GM18505 (cell line): ENCODE results near the gene CIAO2A.
"Not testable (repeated sequence)": the region's sequence is repeated elsewhere in the genome, so short reads cannot be mapped to it uniquely, and the experiment has no call there.

Source experiments
- ATAC-seq: cut with Tn5 transposase; IDR thresholded peaks from one replicate; pipeline ENCODE4 v1.9.1; 2021; ENCODE audit not compliant: unreplicated experiment
- POLR2A ChIP-seq: IDR thresholded peaks from 4 replicates; pipeline ENCODE4 v1.6.1; 2011; ENCODE audit warnings: borderline replicate concordance; ENCODE audit not compliant: insufficient read depth, insufficient read length; ENCODE audit errors: extremely low read depth

The CIAO2A gene

GRCh38 chr15:64099379-64099778, 5.7 kb upstream of the CIAO2A start:
- TF ChIP-seq POLR2A = no peak
- ATAC-seq = no peak

DNA sequence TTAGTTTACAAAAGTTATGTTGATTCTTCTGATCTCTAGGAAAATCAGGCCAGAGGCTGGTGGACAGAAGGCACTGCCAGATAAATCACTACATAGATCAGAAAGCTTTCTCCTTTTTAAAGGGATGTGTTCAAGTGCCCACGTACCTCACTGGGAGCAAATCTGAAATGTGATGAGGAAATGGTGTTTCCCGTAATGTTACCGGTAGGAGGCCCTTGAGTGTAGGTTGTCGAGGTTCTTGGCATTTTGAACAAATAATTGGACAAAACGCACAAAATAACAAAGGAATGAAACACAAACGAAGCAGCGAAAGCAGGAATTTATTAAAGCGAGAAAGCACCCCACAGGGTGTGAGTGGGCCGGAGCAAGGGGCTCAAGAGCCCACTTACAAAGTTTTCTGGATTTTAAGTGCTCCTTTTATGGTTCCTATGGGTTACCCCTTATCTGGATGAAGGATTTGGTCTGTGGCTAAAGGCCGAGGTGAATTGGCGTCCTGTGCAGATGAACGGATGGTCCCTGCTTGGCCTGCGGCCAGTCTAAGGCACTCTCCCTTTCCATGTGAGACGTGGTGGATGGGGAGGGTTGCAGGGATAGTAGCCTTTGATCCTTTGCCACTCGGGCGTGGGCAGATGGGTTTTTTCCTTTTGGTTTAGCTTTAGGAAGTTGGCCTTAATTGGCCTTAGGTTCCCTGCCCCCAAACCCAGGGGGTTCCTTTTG, 3.2 kb upstream of the CIAO2A start:
- TF ChIP-seq POLR2A = no peak
- no peak for ATAC-seq

DNA sequence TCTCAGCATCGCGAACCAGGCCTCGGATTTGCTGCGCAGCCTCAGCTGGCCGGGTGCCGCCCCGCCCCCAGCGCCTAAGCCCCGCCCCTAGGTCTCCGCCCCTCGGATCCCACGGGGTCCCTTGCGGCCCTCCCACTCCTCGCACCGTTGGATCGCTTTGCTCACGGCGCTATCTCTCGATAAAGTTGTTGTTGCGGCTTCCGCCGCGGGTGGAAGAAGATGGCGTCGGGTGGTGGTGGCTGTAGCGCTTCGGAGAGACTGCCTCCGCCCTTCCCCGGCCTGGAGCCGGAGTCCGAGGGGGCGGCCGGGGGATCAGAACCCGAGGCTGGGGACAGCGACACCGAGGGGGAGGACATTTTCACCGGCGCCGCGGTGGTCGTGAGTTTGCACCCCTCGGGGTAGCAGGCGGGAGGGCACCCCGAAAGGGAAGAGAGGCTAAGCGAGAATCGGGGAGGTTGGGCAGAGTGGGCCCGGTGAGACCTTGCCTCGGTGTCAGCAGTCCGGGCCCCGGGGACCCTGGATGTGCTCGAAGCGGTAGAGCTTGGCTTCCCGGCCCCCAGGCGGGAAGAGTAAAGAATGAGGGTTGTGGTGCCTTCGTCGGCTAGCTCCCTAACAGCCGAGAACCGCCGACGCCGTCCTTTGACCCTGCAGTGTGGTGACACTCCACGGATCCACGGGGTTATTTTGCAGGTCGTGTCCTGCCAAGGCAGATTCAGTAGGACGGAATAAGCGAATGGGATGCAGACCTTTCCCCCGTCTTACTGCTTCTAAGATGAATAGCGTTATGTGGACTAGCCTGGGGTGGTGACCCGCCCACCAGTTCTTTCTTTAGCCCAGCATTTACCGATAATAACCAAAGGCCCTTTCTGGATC, 2.4 kb upstream of the CIAO2A start, which contains the start of gene SNX1:
TSS of gene SNX1 (plus strand) at position 188 of the 873 bp plus-strand sequence. CDS start at position 220, 32 bp downstream.
- TF ChIP-seq POLR2A = peak; percentile 94
- ATAC-seq = peak; percentile 49

- no peak for ATAC-seq
- no peak for TF ChIP-seq POLR2A
These were observed 1.8 kb upstream of the CIAO2A start for GRCh38 chr15:64095431-64095794.

- no peak for TF ChIP-seq POLR2A
- no peak for ATAC-seq
These were observed 593 bp downstream of the CIAO2A start for GRCh38 chr15:64092864-64093626.

DNA sequence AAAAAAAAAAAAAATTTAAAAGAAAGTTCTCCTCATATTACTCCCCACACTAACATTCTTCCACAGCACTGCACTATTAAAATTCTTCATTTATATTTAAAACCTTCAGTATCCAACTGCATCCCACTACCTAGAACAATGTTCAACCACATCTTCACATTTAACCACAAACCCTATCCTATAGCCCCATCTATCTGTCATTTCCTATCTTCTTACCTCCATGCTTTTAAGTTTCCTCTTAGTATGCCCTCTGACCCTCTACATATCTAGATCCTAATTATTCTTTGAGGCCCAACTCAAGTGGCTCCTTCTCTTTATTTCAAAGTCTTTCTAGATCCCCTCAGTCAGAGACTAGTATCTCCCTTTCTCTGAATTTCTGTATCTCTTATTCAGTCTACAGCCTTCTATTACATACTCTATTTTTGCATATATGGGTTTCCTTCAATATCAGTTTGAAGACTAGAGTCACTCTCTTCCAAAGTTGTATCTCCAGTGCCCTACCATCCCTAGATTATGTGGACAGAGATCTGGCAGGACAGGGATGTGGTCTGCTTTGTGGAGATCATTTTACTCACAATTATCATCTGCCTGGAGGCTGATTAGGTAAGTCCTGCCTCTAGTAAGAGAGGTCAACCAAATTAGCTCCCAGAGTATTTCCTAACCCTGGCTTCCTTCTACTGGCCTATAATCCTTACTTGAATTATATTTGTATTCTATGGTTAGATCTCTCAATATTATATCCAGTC, 1.4 kb downstream of the CIAO2A start:
- ATAC-seq = no peak
- no peak for TF ChIP-seq POLR2A

DNA sequence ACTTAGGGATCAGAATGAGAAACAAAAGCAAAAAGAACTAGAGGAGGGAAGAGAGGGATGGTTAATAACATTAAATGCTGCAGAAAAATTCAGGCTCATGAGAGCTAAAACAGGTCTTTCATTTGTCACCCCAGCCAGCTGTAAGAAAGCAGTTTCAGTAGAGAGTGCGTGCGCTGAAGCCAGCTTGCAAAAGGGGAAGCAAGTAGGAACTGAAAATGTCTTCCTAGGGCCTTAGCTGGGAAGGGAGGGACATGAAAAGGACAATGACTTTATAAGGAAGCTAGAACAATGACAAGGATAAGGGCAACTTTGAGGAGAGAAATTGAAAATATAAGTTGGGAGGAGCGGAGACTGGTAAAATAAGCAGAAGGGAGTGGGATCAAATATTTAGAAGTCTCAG, 3.1 kb downstream of the CIAO2A start:
- ATAC-seq = no peak
- no peak for TF ChIP-seq POLR2A

DNA sequence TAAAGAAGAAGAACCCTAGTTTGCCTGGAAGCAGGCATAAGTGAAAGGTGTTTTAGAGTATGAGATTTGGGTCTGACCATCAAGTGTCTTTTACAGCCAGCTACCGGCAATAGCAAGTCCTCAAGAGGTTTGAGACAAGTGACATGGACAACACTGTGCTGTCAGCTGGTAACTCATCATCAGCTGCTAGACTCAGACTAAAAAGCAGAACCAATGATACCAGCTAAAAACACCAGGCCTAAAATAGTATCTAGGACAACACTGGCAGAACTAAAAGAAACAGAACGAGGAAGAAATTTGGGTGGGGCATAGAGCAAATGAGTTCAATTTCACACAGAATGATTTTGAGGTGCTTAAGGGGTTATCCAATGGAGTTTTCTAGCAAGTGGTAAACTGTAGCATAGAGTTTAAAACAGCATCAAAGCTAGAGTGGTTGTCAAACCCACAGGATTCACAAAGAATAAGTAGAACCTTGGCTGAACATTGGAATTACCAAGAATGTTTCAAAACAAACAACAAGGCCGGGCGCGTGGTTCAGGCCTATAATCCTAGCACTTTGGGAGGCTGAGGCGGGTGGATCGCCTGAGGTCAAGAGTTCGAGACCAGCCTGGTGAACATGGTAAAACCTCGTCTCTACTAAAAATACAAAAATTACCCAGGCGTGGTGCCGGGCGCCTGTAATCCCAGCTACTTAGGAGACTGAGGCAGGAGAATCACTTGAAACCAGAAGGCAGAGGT, 3.9 kb downstream of the CIAO2A start:
- TF ChIP-seq POLR2A = no peak
- no peak for ATAC-seq

- TF ChIP-seq POLR2A = no peak
- no peak for ATAC-seq
These were observed 10.9 kb downstream of the CIAO2A start for GRCh38 chr15:64082757-64083156.

DNA sequence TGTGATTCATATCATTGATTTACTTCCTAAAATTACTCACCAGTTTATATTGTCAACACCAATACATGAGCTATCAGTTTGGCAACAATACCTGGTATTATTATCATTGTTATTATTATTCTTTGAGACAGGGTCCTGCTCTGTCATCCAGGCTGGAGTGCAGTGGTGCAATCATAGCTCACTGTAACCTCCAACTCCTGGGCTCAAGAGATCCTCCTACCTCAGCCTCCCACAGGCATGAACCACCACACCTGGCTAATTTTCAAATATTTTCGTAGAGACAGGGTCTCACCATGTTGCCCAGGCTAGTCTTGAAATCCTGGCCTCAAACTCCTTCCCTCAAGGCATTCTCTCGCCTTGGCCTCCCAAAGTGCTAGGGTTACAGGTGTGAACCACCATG, 20.1 kb downstream of the CIAO2A start:
- not testable (repeated sequence) for ATAC-seq

- no peak for TF ChIP-seq POLR2A
- ATAC-seq = no peak
These were observed 20.8 kb downstream of the CIAO2A start for GRCh38 chr15:64072812-64073211.
